GM21447 (cell line): ENCODE measurements around the gene PTPN12.
"Not testable (repeated sequence)": the region's sequence is repeated elsewhere in the genome, so short reads cannot be mapped to it uniquely, and the experiment has no call there.

Experiments used
- ATAC-seq: cut with Tn5 transposase; IDR thresholded peaks from one replicate; pipeline ENCODE4 v1.9.1; 2021; ENCODE audit not compliant: unreplicated experiment

PTPN12 gene

DNA sequence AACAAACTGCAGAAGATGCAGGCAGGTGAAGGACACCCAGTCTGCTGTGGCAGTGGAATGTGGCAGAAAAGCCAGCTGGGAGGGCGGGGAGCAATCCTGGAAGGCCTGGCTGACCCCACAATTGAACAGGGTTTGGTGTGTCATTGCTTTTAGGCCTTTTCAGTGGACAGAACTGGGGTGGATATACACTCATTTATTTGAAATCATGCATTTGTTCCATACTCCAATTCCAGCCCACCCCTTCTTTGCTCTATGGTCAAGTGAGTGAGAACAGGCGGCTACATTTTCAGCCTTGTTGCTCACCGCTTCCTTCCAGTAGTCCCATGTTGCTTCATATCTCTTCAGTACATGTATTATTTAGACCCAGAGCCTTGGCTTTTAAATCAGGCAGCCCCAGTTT is 39.8 kb downstream of the PTPN12 start:
- no peak for ATAC-seq

DNA sequence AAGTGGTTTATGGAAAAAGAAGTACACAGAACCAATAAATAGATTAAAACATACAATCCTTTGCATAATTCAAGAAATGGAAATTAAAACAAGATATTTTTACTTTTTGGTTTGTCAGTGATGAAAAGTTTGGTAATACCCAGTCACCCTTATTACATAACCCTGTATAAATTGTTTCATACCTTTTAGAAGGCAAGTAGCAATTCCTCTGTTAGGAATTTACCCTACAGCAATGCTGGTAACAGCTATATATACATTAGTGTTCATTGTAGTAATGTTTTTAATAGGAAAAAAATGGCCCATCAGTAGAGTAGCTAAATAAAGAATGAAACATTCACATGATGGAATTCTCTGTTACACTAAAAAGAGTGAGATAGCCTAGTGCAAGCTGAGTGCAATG is 42.7 kb downstream of the PTPN12 start:
- ATAC-seq = no peak

GRCh38 chr7:77580762-77581350 is 43.8 kb downstream of the PTPN12 start:
- ATAC-seq = no peak

DNA sequence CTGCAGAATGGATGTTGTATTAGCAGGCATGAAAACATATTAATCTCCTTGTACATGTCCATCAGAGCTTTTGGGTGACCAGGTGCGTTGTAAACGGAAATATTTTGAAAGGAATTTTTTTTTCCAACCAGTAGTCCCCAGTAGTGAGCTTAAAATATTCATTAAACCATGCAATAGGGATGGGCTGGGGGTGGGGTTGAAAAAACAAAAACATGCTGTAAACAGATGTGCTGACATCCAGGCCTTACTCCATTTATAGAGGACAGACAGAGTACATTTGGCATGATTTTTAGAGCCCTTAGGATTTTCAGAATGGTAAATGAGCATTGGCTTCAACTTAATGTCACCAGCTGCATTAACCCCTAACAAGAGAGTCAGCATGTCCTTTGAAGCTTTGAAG is 50.2 kb downstream of the PTPN12 start:
- ATAC-seq = no peak

GRCh38 chr7:77600952-77601351 is 63.9 kb downstream of the PTPN12 start:
- ATAC-seq = no peak

- no peak for ATAC-seq
Measured at GRCh38 chr7:77606562-77606961, 69.5 kb downstream of the PTPN12 start.

GRCh38 chr7:77619314-77619713 is 82.2 kb downstream of the PTPN12 start:
- no peak for ATAC-seq

- no peak for ATAC-seq
Measured at GRCh38 chr7:77626586-77627308, 89.7 kb downstream of the PTPN12 start.

- no peak for ATAC-seq
Measured at GRCh38 chr7:77627309-77627676, 90.2 kb downstream of the PTPN12 start.

- no peak for ATAC-seq
Measured at GRCh38 chr7:77629797-77630196, 92.7 kb downstream of the PTPN12 start.

DNA sequence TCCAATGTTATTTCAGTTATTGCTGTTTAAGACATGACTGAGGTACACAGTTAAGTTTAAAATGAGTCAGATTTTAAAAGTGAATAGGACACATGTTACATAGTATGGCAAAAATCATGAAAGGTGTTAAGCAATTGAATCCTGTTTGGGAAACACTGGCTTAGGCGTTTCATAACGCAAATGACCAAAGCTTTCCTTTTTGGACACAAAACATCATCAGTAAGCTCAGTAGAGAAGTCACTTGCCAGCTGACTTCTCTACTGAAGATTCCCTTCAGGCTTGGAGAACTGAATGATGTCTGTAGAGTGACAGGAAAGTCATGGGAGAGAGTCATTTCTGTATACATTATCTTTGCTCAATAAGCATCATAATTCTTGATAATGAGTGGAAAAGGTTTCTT is 94.7 kb downstream of the PTPN12 start:
- no peak for ATAC-seq

DNA sequence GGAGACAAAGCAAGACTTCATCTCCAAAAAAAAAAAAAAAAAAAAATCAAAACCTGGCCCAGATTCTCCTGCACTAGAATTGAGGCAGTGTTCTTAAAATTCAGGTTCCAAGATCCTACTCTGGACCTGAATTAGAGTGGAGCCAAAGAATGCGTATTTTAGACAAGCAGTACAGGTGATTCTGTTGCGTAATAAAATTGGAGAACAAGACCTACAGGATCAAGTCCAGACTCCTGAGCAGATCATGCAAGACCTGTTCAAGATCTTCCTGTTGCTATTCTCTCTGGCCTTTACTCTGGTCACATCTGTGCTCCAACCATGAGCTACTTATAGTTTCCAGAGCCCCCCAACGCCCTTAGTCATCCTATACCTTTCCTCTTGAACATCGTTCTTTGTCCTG is 107.7 kb downstream of the PTPN12 start:
- ATAC-seq = no peak

DNA sequence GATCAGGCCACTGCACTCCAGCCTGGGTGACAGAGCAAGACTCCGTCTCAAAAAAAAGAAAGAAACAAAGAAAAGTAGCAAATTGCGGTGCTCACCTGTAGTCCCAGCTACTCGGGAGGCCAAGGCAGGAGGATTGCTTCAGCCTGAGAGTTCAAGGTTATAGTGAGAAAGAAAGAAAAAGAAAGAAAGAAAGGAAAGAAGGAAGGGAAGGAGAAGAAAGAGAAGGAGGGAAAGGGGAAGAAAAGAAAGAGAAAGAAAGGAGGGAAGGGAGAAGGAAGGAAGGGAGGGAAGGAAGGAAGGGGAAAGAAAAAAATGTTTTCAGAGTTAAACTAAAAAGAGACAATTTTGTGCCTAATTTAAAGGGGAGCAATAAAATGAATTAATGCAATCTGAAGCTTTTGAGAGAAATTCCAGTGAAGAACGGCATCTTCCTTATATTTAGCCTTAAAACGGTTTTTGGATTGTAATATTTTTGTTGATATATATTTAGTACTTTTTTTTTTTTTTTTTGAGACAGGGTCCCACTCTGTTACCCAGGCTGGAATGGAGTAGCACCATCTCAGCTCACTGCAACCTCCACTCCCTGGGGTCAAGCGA is 111.7 kb downstream of the PTPN12 start:
- ATAC-seq = no peak

DNA sequence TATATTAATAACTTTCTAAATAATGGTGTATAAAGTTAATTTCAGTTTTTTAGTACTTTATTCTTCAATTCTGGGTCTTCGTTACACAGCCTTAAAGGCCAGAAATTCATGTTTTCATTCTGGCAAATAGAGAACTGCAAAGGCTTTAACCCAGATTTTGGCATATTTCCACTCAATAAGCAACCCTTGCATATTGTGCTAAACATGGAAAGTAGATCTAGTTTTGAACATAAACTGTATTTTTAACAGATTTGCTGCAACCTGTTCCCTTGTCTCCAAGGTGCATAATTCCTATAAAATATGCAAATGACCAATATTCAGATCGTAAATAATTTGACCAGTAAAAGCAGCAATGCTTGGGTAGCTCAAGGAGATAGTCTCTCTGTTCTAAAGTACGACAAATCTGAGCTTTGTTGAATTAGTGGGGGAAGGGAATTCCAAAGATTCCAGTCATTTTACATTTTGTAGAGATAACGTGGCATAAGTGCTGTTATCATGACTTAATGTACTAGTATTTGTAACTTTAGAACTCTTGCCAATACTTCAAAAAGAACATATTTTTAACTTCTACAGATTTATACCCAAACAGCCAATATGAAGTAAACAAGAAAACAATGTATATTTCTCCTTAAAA is 112.7 kb downstream of the PTPN12 start:
- no peak for ATAC-seq

- no peak for ATAC-seq
Measured at GRCh38 chr7:77651575-77652162, 114.6 kb downstream of the PTPN12 start.

DNA sequence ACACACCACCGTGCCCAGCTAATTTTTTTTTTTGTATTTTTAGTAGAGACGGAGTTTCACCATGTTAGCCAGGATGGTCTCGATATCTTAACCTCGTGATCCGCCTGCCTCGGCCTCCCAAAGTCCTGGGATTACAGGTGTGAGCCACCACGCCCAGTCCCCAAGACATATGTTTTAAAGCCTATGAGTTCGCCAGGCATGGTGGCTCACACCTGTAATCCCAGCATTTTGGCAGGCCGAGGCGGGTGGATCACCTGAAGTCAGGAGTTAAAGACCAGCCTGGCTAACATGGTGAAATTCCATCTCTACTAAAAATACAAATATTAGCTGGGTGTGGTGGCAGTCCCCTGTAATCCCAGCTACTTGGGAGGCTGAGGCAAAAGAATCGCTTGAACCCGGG is 115.7 kb downstream of the PTPN12 start:
- not testable (repeated sequence) for ATAC-seq

DNA sequence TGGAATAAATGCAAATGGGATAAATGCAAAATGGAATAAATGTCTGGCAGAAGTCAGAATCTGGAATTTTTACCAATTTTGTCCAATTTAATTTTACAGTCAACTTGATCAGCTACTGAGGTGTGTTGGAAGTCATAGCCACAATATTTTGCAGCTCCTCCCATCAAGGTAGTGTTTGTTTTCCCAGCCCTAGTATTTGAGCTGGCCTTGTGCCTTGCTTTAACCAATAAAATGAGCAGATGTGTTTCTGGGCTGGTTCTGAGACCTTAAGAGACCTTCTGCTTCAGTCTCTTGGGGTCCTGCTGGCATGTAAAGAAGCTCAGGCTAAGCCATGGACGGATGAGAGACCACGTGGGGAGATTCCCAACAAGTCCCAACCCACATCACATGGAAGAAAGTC is 116.5 kb downstream of the PTPN12 start:
- no peak for ATAC-seq

DNA sequence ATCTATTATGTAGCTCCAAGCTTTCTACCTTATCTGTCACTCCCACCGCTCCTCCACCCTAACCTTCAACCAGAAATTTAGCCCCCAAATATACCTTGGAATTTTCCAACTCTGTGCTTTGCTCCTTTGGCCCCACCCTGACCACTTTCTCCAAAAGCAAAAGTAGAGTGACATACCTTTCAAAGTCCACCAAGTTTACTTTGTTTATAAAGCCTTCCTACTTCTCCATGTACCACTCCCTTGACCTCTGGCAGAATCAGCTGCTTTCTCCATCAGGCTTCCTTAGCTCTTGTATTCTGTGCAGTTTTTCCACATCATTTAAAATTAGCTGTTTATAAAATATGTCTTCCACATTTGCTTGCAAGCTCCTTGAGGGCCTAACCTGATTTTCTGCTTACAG is 118.3 kb downstream of the PTPN12 start:
- ATAC-seq = no peak

DNA sequence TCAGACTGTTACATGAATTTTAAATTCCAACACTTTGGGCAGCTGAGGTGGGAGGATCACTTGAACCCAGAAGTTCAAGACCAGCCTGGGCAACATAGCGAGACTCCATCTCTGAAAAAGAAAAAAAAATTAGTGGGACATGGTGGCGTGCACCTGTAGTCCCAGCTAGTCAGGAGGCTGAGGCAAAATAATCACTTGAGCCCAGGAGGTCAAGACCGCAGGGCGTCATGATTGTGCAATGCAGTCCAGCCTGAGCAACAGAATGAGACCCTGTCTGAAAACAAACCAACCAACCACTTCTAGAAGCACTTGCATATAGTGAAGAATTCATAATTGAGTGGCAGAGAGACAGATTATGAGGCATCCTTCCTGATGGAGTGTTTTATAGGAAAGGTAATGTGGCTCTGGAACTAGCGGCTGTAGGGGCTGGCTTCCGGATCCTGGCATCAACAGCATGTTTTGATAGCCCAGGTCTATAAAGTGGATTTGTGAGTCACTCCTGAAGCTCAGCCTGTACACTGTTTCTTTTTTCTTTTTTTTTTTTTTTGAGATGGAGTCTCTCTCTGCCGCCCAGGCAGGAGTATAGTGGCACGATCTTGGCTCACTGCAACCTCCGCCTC is 118.9 kb downstream of the PTPN12 start:
- no peak for ATAC-seq

DNA sequence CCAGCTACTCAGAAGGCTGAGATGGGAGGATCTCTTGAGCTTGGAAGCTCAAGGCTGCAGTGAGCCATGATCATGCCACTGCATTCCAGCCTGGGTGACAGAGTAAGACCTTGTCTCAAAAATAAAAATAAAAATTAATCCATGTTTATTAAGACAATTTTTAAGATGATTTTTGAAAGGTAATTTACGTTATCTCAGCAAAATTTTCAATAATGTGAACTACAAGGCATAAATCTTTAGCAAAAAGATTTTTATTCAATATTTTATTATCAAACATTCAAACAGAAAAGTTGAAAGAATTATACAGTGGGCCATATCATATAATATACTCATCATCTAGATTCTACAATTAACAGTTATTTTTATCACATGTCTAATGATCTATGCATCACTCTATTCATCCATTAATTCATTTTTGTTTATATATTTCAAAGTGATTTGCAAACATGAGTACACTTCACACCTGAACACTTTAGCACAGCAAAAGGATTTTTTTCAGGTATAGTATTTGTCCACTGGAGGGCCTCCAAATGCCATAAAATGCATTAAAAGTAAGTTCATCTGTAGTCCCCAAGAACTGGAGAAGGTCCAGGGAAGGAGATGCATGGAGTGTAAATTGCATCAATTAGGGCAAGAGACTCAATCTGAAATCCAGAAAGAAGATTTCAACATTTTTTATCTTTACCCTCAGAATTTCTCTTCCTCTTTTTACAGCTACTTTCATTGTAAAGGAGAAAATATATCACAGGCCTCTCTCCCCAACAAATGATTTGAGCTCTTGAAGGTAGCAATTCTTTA is 120.5 kb downstream of the PTPN12 start:
- ATAC-seq = no peak

- ATAC-seq = no peak
Measured at GRCh38 chr7:77658928-77659327, 121.8 kb downstream of the PTPN12 start.
